ENCODE measurements around the gene AKR1D1.
A peak's percentile ranks its signal among the peaks of the same experiment; 100 is the strongest.
"Not testable (repeated sequence)": the region's sequence is repeated elsewhere in the genome, so short reads cannot be mapped to it uniquely, and the experiment has no call there.

AKR1D1 gene

GRCh38 chr7:138122162-138122561, 45.9 kb downstream of the AKR1D1 start:
- DNase-seq (ENCODE audit: low read depth in 2 of 2), result no peak

GRCh38 chr7:138125119-138125518, 48.9 kb downstream of the AKR1D1 start:
- no peak for DNase-seq (ENCODE audit: low read depth in 2 of 2)

GRCh38 chr7:138125598-138126111, 49.4 kb downstream of the AKR1D1 start:
- DNase-seq (ENCODE audit: low read depth in 2 of 2), result no peak

- DNase-seq (ENCODE audit: low read depth in 2 of 2), result no peak
Measured at GRCh38 chr7:138126928-138127327, 50.7 kb downstream of the AKR1D1 start.

- DNase-seq (ENCODE audit: low read depth in 2 of 2), result no peak
Measured at GRCh38 chr7:138127996-138128395, 51.7 kb downstream of the AKR1D1 start.

- no peak for DNase-seq (ENCODE audit: low read depth in 2 of 2)
Measured at GRCh38 chr7:138129551-138130165, 53.4 kb downstream of the AKR1D1 start.

- DNase-seq (ENCODE audit: low read depth in 2 of 2), result no peak
Measured at GRCh38 chr7:138137423-138138171, 61.3 kb downstream of the AKR1D1 start.

- DNase-seq (ENCODE audit: low read depth in 2 of 2), result no peak
Measured at GRCh38 chr7:138138244-138138643, 62.0 kb downstream of the AKR1D1 start.

- no peak for DNase-seq (ENCODE audit: low read depth in 2 of 2)
Measured at GRCh38 chr7:138142583-138143201, 66.4 kb downstream of the AKR1D1 start.

GRCh38 chr7:138144958-138145357, 68.7 kb downstream of the AKR1D1 start:
- no peak for DNase-seq (ENCODE audit: low read depth in 2 of 2)

GRCh38 chr7:138146221-138146620, 70.0 kb downstream of the AKR1D1 start:
- DNase-seq (ENCODE audit: low read depth in 2 of 2), result not testable (repeated sequence)

- DNase-seq (ENCODE audit: low read depth in 2 of 2), result not testable (repeated sequence)
Measured at GRCh38 chr7:138146757-138147734, 70.8 kb downstream of the AKR1D1 start.

- DNase-seq (ENCODE audit: low read depth in 2 of 2), result no peak
Measured at GRCh38 chr7:138151731-138152577, 75.7 kb downstream of the AKR1D1 start.

GRCh38 chr7:138154661-138155060, 78.4 kb downstream of the AKR1D1 start:
- DNase-seq (ENCODE audit: low read depth in 2 of 2), result no peak

GRCh38 chr7:138157702-138158101, 81.4 kb downstream of the AKR1D1 start:
- no peak for DNase-seq (ENCODE audit: low read depth in 2 of 2)

GRCh38 chr7:138158739-138159528, 82.7 kb downstream of the AKR1D1 start:
- no peak for DNase-seq (ENCODE audit: low read depth in 2 of 2)

- DNase-seq (ENCODE audit: low read depth in 2 of 2), result peak; percentile 55 to 62
Measured at GRCh38 chr7:138161600-138162081, 85.4 kb downstream of the AKR1D1 start.

- DNase-seq (ENCODE audit: low read depth in 2 of 2), result no peak
Measured at GRCh38 chr7:138162236-138162635, 86.0 kb downstream of the AKR1D1 start.

- no peak for DNase-seq (ENCODE audit: low read depth in 2 of 2)
Measured at GRCh38 chr7:138163800-138164199, 87.5 kb downstream of the AKR1D1 start.

- DNase-seq (ENCODE audit: low read depth in 2 of 2), result no peak
Measured at GRCh38 chr7:138164804-138165203, 88.5 kb downstream of the AKR1D1 start.
